ENCODE data around the gene TMEM253.

The TMEM253 gene

GRCh38 chr14:21105095-21105494 lies 4.2 kb downstream of the TMEM253 start:
- DNase-seq = no peak

- DNase-seq = peak; percentile 62
Measured at GRCh38 chr14:21106176-21106497, 5.3 kb downstream of the TMEM253 start.

DNA sequence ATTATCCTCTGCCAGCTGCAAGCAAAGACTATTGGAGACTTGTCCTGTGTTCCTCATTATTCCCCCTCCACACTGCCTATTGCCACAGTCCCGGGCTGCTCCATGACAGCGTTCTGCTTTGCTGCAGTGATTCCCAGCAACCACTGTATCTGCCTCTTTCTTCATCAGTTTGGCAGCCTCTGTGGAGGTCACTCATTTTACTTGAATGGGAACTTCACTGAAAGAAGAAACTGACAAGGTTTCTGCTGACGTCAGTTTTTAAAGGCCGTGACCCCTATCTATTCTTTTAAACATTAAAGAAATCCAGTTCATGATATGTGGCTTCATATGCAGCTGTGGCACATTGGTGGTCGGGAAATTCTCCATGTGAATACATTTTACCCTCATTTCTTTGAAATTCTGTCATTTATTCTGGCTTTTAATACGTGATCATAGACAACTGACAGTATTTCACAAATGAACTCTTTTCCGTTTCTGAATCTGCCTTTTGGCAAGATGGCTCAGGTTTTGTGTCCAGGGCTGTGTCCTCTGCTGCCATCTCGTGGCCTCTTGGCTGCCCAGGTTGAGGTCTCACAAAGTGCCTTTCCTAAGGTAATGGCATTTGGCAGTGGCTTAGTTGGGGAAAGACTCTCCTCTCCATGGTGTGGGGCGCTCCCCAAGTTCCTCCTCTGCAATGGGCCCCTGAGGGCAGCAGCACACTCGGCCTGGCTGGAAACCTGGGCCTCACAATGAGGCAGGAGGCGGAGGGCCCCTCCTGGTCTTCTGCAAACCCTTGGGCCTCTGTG lies 5.8 kb downstream of the TMEM253 start:
- DNase-seq = peak; percentile 94

DNA sequence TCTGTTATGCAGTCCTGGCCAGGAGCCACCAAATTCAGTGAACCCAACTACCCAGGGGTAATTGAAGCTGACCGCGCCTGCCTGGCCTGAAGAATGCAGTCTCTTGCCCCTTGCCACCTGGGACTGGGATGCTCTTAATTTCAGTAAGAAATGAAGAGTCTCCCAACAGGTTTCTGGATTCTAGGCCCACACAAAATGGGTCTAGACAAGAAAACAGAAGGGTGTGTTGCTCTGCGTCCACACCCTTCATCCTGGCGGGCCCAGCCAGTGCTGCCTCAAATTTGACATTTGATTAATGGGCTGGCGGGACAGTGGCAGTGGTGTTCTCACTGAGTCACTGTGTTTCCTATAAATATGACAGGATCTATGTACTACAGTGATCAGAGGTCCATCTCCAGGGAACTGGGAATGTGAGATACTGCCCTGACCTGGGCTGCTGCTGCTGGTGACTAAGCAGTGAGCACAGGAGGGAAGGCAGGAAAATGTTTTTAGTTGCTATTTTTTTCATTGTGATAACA lies 6.5 kb downstream of the TMEM253 start:
- DNase-seq = no peak

- DNase-seq = no peak
Measured at GRCh38 chr14:21108791-21109190, 7.9 kb downstream of the TMEM253 start.

GRCh38 chr14:21109377-21110138 lies 8.7 kb downstream of the TMEM253 start:
- DNase-seq = peak; percentile 4

DNA sequence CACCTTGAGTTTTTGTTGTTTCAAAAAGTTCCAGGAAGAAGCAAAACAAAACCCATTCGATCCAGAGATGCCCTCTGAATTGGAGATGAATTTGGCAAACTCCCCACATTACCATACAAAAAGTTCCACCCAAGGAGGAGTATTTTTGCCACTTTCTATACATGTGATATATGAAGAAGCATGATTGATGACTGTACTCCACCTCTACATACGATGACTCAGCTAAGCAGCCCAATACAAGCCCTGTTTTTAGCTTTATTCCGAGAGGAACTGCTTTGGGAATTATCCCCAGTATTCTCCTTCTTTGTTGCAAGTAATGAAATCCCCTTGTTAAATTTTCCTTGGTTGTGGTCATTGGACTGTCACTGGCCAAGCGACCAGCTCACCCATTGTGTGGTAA lies 11.4 kb downstream of the TMEM253 start:
- no peak for DNase-seq

GRCh38 chr14:21113369-21113768 lies 12.5 kb downstream of the TMEM253 start:
- DNase-seq = no peak

GRCh38 chr14:21118933-21119332 lies 18.1 kb downstream of the TMEM253 start:
- DNase-seq = no peak

DNA sequence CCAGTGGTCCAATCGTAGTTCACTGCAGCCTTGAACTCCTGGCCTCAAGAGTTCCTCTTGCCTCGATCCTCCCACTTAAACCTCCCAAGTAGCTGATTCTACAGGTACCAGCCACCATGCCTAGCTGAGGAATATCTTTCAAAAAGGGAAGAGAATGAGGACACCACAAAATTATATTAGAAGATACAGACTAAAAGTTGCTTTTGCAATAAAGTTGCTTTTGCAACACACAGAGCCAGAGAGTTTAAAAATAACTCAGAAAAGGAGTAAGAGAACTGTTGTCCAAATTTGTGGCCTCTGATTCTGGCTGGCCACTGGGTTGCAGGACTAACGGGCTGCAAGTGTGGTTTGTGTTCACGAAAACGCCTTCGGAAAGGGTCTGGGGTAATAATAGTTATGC lies 19.8 kb downstream of the TMEM253 start:
- no peak for DNase-seq

- no peak for DNase-seq
Measured at GRCh38 chr14:21121122-21121521, 20.3 kb downstream of the TMEM253 start.

GRCh38 chr14:21123429-21123828 lies 22.6 kb downstream of the TMEM253 start:
- no peak for DNase-seq

DNA sequence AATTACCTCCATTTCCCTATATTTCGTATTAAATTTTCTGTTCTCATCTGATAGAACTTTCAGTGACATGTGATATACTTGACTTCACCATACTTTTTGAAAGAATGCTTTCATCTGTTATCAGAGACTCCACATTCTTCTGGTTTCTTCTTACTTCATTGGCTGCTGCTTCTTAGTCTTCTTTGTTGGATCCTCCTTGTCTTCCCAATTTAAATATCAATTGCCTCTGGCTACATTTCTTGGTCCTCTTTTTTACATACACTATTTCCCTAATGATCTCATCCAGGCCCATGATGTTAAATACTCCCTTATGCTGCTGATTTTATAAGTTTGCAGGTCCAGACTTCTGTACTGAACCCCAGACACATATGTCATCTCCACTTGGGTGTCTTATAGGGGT lies 33.0 kb downstream of the TMEM253 start:
- DNase-seq = no peak

GRCh38 chr14:21136024-21136423 lies 35.2 kb downstream of the TMEM253 start:
- DNase-seq = peak; percentile 8

DNA sequence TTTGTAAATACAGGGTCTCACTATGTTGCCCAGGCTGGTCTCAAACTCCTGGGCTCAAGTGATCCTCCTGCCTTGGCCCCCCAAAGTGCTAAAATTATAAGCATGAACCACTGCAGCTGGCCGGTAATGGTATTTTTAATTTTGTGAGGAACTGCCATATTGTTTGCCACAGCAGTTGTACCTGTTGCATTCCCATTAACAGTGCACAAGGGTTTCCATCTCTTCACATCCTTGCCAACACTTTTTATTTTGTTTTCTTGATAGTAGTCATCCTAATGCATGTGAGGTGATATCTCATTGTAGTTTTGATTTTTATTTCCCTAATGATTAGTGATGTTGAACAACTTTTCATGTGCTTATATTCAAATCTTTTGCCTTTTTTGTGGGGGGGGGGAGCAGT lies 41.5 kb downstream of the TMEM253 start:
- DNase-seq = no peak

DNA sequence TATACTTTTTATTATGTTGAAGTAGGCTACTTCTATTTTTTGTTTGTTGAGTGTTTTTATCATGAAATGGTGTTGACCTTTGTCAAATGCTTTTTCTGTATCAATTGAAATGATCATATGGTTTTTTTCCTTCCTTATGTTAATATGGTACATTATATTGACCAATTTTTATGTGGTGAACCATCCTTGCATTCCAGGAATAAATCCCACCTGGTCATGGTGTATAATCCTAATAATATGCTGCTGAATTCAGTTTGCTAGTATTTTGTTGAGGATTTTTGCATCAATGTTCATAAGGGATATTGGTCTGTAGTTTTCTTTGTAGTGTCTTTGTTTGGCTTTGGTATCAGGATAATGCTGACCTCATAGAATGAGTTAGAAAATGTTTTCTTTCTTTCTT lies 44.6 kb downstream of the TMEM253 start:
- DNase-seq = no peak

GRCh38 chr14:21149641-21150367 lies 48.9 kb downstream of the TMEM253 start:
- no peak for DNase-seq

Measured in eye (tissue), 1 donor.